ENCODE results near the gene HBB. TPM values are rescaled to one million over a fixed set of nuclear protein-coding genes. Genes with fewer than 3 reads are reported as not detected.
"Not testable (repeated sequence)": the region's sequence is repeated elsewhere in the genome, so short reads cannot be mapped to it uniquely, and the experiment has no call there.

Gene HBB
- total RNA-seq, 2 experiments from 2014 or later: not detected

DNA sequence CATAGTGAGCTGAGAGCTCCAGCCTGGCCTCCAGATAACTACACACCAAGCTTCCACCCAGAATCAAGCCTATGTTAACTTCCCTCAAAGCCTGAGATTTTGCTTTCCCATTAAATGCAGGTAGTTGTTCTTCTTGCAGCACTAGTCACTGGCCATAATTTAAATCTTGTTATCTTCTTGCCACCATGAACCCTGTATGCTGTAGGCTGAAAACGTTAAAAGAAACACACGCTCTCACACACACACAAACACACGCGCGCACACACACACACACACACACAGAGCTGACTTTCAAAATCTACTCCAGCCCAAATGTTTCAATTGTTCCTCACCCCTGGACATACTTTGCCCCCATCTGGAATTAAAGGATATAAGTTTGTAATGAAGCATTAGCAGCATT is 26.6 kb upstream of the HBB start:
- H3K27me3 Mint-ChIP-seq; H3K27ac Mint-ChIP-seq; CTCF ChIA-PET; intact Hi-C loops (cut with micrococcal nuclease); H3K4me1 Mint-ChIP-seq (ENCODE audit: low read depth); DNase-seq; ATAC-seq; H3K36me3 Mint-ChIP-seq (ENCODE audit: low read depth); POLR2A ChIA-PET; H3K9me3 Mint-ChIP-seq; H3K4me3 Mint-ChIP-seq: not testable (repeated sequence)

DNA sequence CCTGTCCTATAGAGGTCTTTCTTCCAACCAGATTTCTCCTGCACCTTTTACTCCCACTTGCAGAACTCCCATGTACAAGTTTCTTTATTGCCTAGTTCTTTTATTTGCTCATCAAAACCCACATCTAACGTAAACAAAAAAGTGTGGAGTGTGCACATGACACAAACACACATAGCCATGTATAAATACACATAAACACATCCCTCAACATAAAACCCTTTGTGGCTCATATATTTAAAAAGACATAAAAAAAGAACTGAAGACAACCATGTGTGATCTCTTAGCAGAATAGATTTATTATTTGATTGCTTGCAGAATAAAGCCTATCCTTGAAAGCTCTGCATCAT is 26.0 kb upstream of the HBB start:
- ChIA-PET POLR2A (interaction anchor here (1.4 kb wide), 1 partner anchor 10 kb away, joined by 3 read pairs; no protein-coding TSS in a partner anchor), CTCF (no interaction called here)
- Mint-ChIP-seq H3K4me1 (ENCODE audit: low read depth) (no peaks in the 10 kb centered on the region), H3K4me3 (no peak overlapping the region), H3K27me3 (peaks cover 2% of the 10 kb centered on the region), H3K9me3 (no peaks in the 10 kb centered on the region), H3K27ac (no peak overlapping the region), H3K36me3 (ENCODE audit: low read depth) (no peaks in the 10 kb centered on the region)
- no peak for ATAC-seq
- intact Hi-C loops (cut with micrococcal nuclease): no loop called here
- no peak for TF ChIP-seq CTCF (IDR thresholded peaks at IDR 0.05)
- DNase-seq: no peak

DNA sequence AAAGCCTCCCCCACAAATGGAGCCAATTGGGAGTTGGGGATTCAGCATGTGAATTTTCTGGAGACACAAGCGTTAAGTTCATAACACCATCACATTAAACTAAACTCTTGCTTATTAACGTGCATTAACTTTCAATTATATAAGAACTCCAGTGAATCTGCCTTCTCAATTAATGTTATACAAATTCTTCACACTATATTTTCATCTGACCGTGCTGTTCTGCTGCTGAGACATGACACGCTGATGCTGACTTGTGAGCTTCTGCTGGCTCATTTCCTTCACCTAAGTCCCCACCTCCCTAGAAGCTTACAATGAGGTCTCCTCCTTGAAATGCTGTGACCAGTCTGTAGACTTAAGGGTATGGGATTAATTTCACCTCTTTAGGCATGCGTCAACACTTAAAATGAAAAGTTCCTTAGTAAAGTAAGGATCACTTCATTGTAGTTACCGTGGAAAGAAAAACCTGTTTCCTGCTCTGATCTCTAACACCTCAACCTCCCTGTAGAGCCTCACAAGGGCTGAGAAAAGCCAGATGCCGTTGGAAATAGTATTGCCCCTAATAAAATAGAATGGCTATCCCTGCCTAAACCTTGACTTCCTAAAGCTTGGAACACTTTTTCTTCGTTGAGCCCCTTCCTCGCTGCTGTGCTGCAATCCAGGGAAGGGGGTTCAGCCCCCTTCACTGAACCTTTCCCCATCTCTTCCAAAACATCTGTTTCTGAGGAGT is 25.5 kb upstream of the HBB start:
- Mint-ChIP-seq H3K4me3 (no peak overlapping the region), H3K27me3 (peaks cover 2% of the 10 kb centered on the region), H3K27ac (no peak overlapping the region), H3K36me3 (ENCODE audit: low read depth) (no peaks in the 10 kb centered on the region), H3K4me1 (ENCODE audit: low read depth) (no peaks in the 10 kb centered on the region), H3K9me3 (no peaks in the 10 kb centered on the region)
- no peak for TF ChIP-seq CTCF (IDR thresholded peaks at IDR 0.05)
- ATAC-seq (no peak), DNase-seq (no peak)
- CTCF ChIA-PET: no interaction called here
- POLR2A ChIA-PET: interaction anchor here (1.4 kb wide), 1 partner anchor 10 kb away, joined by 3 read pairs; no protein-coding TSS in a partner anchor
- intact Hi-C loops (cut with micrococcal nuclease): no loop called here

DNA sequence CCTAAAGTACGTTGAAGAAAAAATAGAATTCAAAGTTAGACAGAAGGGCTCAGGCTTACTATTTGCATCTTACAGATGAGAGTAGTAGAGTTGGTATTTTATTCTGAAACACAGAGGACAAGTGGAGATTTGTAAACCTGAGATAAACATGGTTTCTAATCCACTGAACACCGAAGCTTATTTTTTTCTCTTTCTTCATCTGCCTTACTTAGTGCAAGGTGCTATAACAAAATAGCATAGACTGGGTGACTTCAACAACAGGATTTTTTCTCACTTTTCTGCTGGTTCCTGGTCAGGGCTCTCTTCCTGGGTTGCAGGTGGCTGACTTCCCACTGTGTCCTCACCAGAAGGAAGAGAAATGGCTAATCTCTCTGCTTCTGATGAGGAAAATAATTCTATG is 24.9 kb upstream of the HBB start:
- H3K36me3 Mint-ChIP-seq (ENCODE audit: low read depth): no peaks in the 10 kb centered on the region
- CTCF ChIA-PET: no interaction called here
- H3K27me3 Mint-ChIP-seq: peaks cover 1% of the 10 kb centered on the region
- no peak for TF ChIP-seq CTCF (IDR thresholded peaks at IDR 0.05)
- ATAC-seq (no peak), DNase-seq (no peak)
- intact Hi-C loops (cut with micrococcal nuclease): no loop called here
- H3K4me3 Mint-ChIP-seq: no peak overlapping the region
- no peaks in the 10 kb centered on the region for H3K9me3 Mint-ChIP-seq
- POLR2A ChIA-PET: interaction anchor here (1.4 kb wide), 1 partner anchor 9 kb away, joined by 3 read pairs; no protein-coding TSS in a partner anchor
- no peaks in the 10 kb centered on the region for H3K4me1 Mint-ChIP-seq (ENCODE audit: low read depth)
- no peak overlapping the region for H3K27ac Mint-ChIP-seq

DNA sequence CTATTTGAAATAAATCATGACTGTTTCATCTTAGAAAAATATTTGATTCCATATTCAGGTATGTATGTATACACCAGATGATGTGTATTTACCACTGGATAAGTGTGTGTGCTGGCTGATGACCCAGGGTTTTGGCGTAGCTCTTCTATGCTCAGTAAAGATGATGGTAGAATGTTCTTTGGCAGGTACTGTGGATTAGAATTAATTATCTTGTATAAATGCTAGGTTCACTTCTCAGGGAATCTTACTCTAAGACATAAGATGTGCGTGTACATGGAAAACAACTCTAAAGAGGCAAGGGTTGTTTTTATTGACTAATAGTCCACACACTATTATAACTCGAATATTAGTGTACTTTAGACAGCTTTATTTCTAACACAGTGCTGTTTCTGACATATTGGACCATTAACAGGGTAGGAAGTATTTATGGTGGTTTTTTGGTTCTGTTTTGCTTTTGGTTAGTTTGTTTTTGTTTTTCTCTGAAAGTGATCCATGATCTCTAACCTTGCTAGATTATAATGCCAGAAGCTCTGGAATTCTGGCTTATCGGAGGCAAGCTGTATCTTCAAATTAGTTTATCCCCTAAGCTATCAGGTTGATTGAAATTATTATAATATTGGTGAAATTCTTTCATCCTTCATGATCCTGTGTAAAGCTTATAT is 23.8 kb upstream of the HBB start:
- ChIA-PET POLR2A (no interaction called here), CTCF (no interaction called here)
- intact Hi-C loops (cut with micrococcal nuclease): no loop called here
- ATAC-seq (no peak), DNase-seq (no peak)
- Mint-ChIP-seq H3K4me3 (no peak overlapping the region), H3K27me3 (no peaks in the 10 kb centered on the region), H3K4me1 (ENCODE audit: low read depth) (no peaks in the 10 kb centered on the region), H3K27ac (no peak overlapping the region), H3K36me3 (ENCODE audit: low read depth) (no peaks in the 10 kb centered on the region), H3K9me3 (no peaks in the 10 kb centered on the region)
- no peak for TF ChIP-seq CTCF (IDR thresholded peaks at IDR 0.05)

GRCh38 chr11:5249807-5250396 is 23.0 kb upstream of the HBB start, which contains the start of gene HBG1:
TSS of gene HBG1 (minus strand) at chr11:5249857. CDS start at chr11:5249804, 53 bp downstream.
- intact Hi-C loops (cut with micrococcal nuclease); POLR2A ChIA-PET; CTCF ChIA-PET: not testable (repeated sequence)

GRCh38 chr11:5248498-5248897 is 21.6 kb upstream of the HBB start:
- H3K4me1 Mint-ChIP-seq (ENCODE audit: low read depth); ATAC-seq; H3K27me3 Mint-ChIP-seq; H3K9me3 Mint-ChIP-seq; H3K4me3 Mint-ChIP-seq; H3K36me3 Mint-ChIP-seq (ENCODE audit: low read depth); DNase-seq; CTCF ChIA-PET; intact Hi-C loops (cut with micrococcal nuclease); H3K27ac Mint-ChIP-seq; POLR2A ChIA-PET: not testable (repeated sequence)

More at GRCh38 chr11:5249807-5250396, 23.0 kb upstream of the HBB start, which contains the start of gene HBG1:
- not testable (repeated sequence) for H3K27ac Mint-ChIP-seq; H3K36me3 Mint-ChIP-seq (ENCODE audit: low read depth); H3K9me3 Mint-ChIP-seq; H3K4me3 Mint-ChIP-seq; DNase-seq; ATAC-seq; H3K27me3 Mint-ChIP-seq; H3K4me1 Mint-ChIP-seq (ENCODE audit: low read depth)
